Inflammatory macrophage treated with lipopolysaccharide for 1 hour (primary cell): ENCODE measurements around the gene ACTN3.
"Not testable (repeated sequence)": the region's sequence is repeated elsewhere in the genome, so short reads cannot be mapped to it uniquely, and the experiment has no call there.

Experiments used
- DNase-seq, 2 donors: peaks; one replicate each; pipeline ENCODE4 v3.0.0-alpha.2; 2020 to 2022

The ACTN3 gene

GRCh38 chr11:66567787-66568123 is 21.1 kb downstream of the ACTN3 start:
- no peak for DNase-seq

GRCh38 chr11:66568124-66568916 is 21.6 kb downstream of the ACTN3 start, which contains the start of gene CTSF:
TSS of gene CTSF (minus strand) at chr11:66568606. CDS start at chr11:66568486, 120 bp downstream.
- peak; percentile 54 to 77 for DNase-seq

- DNase-seq, result no peak
Measured at GRCh38 chr11:66569076-66569475, 22.4 kb downstream of the ACTN3 start.

GRCh38 chr11:66570079-66570849 is 23.6 kb downstream of the ACTN3 start:
- DNase-seq, result no peak

GRCh38 chr11:66570850-66571180 is 24.1 kb downstream of the ACTN3 start:
- no peak for DNase-seq

- DNase-seq, result peak; percentile 76 to 93
Measured at GRCh38 chr11:66579017-66579606, 32.4 kb downstream of the ACTN3 start.

GRCh38 chr11:66580803-66581202 is 34.1 kb downstream of the ACTN3 start:
- DNase-seq, result peak; percentile 61 to 98

GRCh38 chr11:66581261-66581660 is 34.6 kb downstream of the ACTN3 start:
- DNase-seq, result no peak

GRCh38 chr11:66582565-66583147 is 36.0 kb downstream of the ACTN3 start:
- not testable (repeated sequence) for DNase-seq

GRCh38 chr11:66585447-66585846 is 38.7 kb downstream of the ACTN3 start:
- DNase-seq, result not testable (repeated sequence)

GRCh38 chr11:66586136-66586535 is 39.4 kb downstream of the ACTN3 start:
- DNase-seq, result no peak

- not testable (repeated sequence) for DNase-seq
Measured at GRCh38 chr11:66589315-66589714, 42.6 kb downstream of the ACTN3 start.

GRCh38 chr11:66589996-66590675 is 43.4 kb downstream of the ACTN3 start:
- no peak for DNase-seq

- no peak for DNase-seq
Measured at GRCh38 chr11:66591175-66591574, 44.5 kb downstream of the ACTN3 start.

GRCh38 chr11:66592457-66593302 is 46.0 kb downstream of the ACTN3 start, which contains the start of the genes CCDC87 and CCS:
TSS of gene CCDC87 (minus strand) at chr11:66593063. CDS start at chr11:66593015, 48 bp downstream.
TSS of gene CCS (plus strand) at chr11:66593185. CDS start at chr11:66593262, 77 bp downstream.
- peak; percentile 94 to 98 for DNase-seq

- no peak for DNase-seq
Measured at GRCh38 chr11:66593303-66593635, 46.6 kb downstream of the ACTN3 start.

- DNase-seq, result no peak
Measured at GRCh38 chr11:66593650-66594049, 46.9 kb downstream of the ACTN3 start.

- DNase-seq, result no peak
Measured at GRCh38 chr11:66595245-66595904, 48.7 kb downstream of the ACTN3 start.

GRCh38 chr11:66598993-66599392 is 52.3 kb downstream of the ACTN3 start:
- DNase-seq, result no peak

GRCh38 chr11:66600219-66600618 is 53.5 kb downstream of the ACTN3 start:
- no peak for DNase-seq

- peak; percentile 32 to 64 for DNase-seq
Measured at GRCh38 chr11:66600631-66601233, 54.0 kb downstream of the ACTN3 start.
